CD4-positive, alpha-beta T cell treated with Interleukin-21 for 1 hour (primary cell): Measurements from ENCODE around the gene PPP1R12B.
A peak's percentile ranks its signal among the peaks of the same experiment; 100 is the strongest.
"Not testable (repeated sequence)": the region's sequence is repeated elsewhere in the genome, so short reads cannot be mapped to it uniquely, and the experiment has no call there.

Source experiments
- DNase-seq: peaks from one replicate; pipeline ENCODE4 v3.0.0-alpha.2; 2020

Gene PPP1R12B

DNA sequence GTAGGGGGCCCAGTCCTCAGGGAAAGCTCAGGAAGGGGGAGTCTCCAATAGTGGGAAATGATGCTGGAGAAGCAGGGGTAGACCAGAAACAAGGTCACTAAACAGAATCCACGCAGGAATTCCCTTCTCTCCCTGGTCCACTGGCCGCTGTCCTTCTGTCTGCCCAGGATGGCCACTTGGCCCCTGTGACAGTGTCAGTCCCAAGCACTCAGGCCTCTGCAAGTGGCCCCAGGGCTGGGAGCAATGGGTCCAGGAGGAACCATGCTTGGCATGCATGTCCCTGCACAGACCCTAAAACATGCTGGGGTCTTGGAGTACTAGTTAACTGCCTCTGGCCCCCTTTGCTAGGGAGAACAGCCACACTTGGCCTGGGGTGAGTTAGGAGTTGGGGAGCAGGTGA lies 271.5 kb downstream of the PPP1R12B start:
- DNase-seq = not testable (repeated sequence)

DNA sequence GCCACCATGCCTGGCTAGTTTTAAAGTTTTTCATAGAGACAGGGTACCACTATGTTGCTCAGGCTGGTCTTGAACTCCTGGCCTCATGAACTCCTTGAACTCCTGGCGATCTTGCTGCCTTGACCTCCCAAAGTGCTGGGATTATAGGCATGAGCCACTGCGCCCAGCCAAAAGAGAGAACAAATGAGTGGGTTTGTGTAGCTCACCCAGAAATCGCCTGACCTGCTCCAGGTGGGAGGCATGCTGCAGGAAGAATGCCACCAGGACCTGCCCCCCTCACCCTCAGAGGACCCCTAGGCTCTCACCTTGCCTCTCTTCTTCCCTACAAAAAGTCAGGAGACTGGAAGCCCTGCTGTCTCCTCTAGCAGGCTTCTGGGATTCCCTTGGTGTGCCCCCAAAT lies 272.9 kb downstream of the PPP1R12B start:
- DNase-seq = no peak

- no peak for DNase-seq
Measured at GRCh38 chr1:202622388-202622787, 273.9 kb downstream of the PPP1R12B start.

DNA sequence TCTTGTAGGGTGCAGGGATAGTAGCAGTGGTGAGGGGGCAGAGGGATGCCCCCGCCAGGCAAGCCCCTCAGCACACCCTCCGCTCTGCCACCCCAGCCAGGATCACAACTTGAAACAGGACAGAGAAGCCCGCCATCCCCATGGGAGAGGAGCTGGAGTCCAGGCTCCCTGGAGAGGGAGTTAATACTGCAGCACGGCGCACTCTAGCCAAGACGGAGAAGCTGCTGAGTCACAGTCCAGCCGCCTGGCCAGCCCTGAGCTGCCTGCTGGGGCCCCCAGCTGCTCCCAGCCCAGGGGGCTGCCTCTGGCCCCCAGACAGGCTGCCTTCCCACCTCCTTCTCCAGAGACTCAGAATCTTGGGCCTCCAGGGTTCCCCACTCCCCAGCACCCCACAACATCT lies 274.6 kb downstream of the PPP1R12B start:
- DNase-seq = no peak

DNA sequence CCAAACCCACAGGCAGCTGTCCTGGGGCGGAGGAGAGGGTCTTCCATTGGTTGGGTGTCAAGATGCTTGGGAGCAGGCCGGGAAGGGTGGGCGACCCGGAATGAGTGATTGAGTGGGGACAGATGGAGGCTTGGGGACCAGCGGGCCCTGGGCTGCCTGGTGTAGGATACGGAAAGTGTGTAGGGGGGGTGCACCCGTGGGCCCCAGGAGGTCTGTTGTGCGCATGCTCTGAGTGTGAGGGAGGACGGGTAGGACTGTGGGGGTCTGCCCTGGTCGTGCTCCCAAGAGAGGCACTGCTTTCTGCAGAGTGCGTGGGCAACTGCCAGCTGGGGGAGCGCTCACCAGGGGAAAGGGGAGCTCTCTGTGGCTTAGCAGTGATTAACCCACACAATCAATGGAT lies 275.0 kb downstream of the PPP1R12B start:
- not testable (repeated sequence) for DNase-seq

DNA sequence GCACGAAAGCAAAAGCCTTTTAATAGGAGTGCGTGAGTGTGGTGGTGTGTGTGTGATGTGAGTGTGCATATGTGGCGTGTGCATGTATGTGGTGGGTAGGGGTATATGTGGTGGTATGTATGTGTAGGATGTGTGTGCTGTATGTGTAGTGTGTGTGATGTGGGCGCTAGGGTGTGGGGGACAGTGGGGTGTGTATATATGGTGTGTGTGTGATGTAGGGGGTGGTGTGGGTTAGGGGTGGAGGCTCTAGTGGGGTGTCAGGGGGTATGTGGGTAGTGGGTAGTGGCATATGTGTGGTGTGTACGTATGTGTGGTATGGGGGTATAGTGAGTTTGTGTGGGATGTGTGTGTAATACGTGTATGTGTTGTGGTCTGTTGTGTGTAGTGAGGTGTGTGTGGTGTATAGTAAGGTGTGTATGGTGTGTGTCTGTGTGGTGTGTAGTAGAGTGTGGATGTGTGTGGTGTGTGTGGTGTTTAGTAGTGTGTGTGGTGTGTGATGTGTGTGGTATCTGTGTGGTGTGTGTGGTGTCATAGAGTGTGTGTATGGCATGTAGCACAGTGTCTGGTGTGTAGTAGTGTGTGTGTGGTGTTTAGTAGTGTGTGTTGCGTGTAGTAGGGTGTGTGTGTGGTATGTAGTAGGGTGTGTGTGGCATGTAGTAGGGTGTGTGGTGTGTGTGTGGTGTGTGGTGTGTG lies 275.7 kb downstream of the PPP1R12B start:
- no peak for DNase-seq

- no peak for DNase-seq
Measured at GRCh38 chr1:202624781-202625108, 276.2 kb downstream of the PPP1R12B start.

GRCh38 chr1:202625416-202626360 lies 277.2 kb downstream of the PPP1R12B start:
- peak; percentile 60 for DNase-seq

- not testable (repeated sequence) for DNase-seq
Measured at GRCh38 chr1:202627036-202627435, 278.5 kb downstream of the PPP1R12B start.

- DNase-seq = no peak
Measured at GRCh38 chr1:202627841-202628565, 279.5 kb downstream of the PPP1R12B start.

GRCh38 chr1:202628646-202629215 lies 280.2 kb downstream of the PPP1R12B start:
- DNase-seq = no peak

DNA sequence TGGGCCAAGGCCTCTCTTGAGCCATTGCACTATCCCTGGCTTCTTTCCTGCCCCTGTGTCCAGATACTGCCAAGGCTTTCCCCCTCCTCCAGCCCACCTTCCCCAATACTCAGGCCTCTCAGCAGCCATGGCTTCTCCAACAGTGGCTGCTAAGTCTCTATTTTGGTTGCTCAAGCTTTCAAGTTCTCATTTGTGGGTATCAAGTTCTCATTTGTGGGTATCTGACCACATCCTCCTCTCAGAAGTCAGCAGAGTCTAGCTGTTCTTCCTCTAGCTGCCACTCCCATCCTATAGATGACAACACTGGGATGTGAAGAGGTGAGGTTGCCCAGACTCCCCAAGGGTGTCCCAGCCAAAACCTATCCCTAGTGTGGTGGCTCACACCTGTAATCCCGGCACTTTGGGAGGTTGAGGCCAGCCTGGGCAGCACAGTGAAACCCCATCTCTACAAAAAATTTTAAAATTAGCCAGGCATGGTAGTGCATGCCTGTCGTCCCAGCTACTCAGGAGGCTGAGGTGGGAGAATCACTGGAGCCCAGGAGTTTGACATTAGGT lies 280.8 kb downstream of the PPP1R12B start:
- peak; percentile 76 for DNase-seq

DNA sequence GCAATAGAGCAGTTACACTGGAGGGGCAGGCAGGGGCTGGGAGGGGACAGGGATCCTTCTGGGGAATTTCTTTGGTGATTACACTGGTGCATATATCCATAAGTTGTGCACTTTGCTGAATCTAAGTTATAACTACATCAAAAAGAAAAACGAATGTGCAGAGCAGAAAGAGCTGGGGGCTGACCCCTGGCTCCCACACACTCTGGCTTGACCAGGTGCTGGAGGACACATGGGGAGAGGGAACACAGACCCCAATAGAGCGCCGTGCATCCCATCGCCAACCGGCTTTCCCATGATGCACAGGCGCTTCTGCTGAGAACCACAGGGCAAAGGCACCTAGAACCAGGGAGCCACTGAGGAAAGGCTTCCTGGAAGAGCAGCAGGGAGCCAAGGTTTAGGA lies 281.6 kb downstream of the PPP1R12B start:
- DNase-seq = not testable (repeated sequence)

GRCh38 chr1:202630541-202630940 lies 282.0 kb downstream of the PPP1R12B start:
- DNase-seq = no peak

GRCh38 chr1:202631076-202631923 lies 282.8 kb downstream of the PPP1R12B start:
- no peak for DNase-seq

- no peak for DNase-seq
Measured at GRCh38 chr1:202632241-202632640, 283.7 kb downstream of the PPP1R12B start.

- DNase-seq = not testable (repeated sequence)
Measured at GRCh38 chr1:202636171-202636570, 287.7 kb downstream of the PPP1R12B start.

DNA sequence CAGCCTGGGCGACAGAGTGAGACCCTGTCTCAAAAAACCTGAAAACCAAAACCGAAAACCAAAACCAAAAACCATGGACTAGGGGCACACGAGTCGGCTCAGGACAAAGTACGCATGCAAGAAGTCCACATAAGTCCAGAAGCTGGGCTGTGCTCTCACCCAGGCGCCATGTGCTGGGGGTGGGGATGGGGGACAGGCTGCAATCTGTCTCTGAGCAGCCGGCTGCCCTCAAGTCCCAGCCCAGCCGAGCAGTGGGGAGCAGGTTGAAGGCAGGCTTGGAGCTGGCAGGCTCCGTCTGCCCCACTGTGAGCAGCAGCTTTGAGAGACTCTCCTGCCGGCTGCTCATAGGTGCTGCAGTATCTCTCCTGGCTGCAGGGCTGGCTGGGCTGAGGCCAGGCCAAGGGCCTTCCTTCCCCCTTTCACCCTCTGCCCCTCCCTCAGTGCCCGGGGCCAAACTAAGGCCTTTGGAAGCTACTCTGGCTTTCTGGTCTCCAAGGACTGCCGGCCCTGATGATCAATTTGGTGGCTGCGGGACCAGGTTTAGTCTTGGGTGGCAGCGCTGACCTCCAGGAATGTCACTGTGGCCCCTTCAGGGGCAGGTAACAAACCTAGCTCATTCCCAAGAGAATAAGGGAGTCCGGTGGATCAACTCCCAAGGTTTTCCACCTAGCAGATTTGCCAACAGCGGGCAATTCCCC lies 289.0 kb downstream of the PPP1R12B start:
- DNase-seq = not testable (repeated sequence)

DNA sequence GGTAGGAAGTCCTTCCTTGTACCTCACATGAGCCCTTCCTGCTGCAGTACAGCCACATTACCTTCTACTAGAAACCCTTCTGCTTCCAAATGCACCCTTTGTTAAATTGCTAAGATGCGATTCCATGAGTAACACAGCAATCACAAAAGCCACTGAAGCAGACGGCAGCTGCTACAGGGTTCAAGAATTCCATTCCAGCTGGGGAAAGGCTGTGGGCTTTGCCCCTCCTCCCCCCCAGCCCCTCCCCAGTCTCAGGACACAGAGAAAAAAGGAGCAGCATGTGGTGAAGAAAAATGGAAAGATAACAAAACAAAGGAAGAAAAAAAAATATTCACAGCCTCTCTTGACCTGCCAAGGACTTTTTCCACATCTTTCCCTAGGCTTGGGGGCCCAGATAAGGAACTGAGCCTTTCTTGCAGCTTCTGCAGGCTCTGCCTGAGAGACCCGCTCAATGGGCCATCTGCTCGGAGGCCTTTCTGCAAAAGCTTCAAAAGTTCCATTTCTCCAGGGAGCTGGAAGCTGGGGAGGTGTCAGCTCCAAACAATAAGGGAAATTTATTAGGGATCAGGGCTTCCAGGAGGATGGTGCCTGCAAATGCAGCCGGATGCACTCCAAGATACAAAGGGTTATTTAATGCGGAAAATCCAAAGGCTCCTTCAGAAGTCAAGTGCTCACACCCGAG lies 289.7 kb downstream of the PPP1R12B start:
- no peak for DNase-seq

GRCh38 chr1:202638701-202639305 lies 290.3 kb downstream of the PPP1R12B start:
- not testable (repeated sequence) for DNase-seq
